GM18511 (cell line): ENCODE measurements around the gene MSI2.

Experiments used
- ATAC-seq: cut with Tn5 transposase; IDR thresholded peaks from one replicate; pipeline ENCODE4 v1.9.1; 2021; ENCODE audit warnings: mild to moderate bottlenecking, moderate library complexity; ENCODE audit not compliant: unreplicated experiment

The MSI2 gene

GRCh38 chr17:57718878-57719277, 462.6 kb downstream of the MSI2 start:
- no peak for ATAC-seq

GRCh38 chr17:57720386-57721035, 464.2 kb downstream of the MSI2 start:
- no peak for ATAC-seq

- ATAC-seq, result no peak
These were observed 465.8 kb downstream of the MSI2 start for GRCh38 chr17:57721967-57722703.

GRCh38 chr17:57722704-57723043, 466.4 kb downstream of the MSI2 start:
- no peak for ATAC-seq

GRCh38 chr17:57723427-57724025, 467.2 kb downstream of the MSI2 start:
- no peak for ATAC-seq

- peak; percentile 86 for ATAC-seq
These were observed 467.9 kb downstream of the MSI2 start for GRCh38 chr17:57724026-57724728.

- no peak for ATAC-seq
These were observed 468.4 kb downstream of the MSI2 start for GRCh38 chr17:57724729-57725125.

- ATAC-seq, result no peak
These were observed 470.0 kb downstream of the MSI2 start for GRCh38 chr17:57726213-57726790.

- no peak for ATAC-seq
These were observed 470.5 kb downstream of the MSI2 start for GRCh38 chr17:57726838-57727237.

GRCh38 chr17:57727630-57728175, 471.4 kb downstream of the MSI2 start:
- no peak for ATAC-seq

GRCh38 chr17:57730026-57730701, 473.8 kb downstream of the MSI2 start:
- ATAC-seq, result no peak

GRCh38 chr17:57732062-57732461, 475.7 kb downstream of the MSI2 start:
- no peak for ATAC-seq

- no peak for ATAC-seq
These were observed 476.8 kb downstream of the MSI2 start for GRCh38 chr17:57733085-57733484.
